ENCODE data around the gene OR2M5.

- no peak for TF ChIP-seq CTCF (IDR thresholded peaks at IDR 0.05; ENCODE audit: insufficient read depth, low read depth, low read length)
- TF ChIP-seq EZH2 (IDR thresholded peaks at IDR 0.05; ENCODE audit: insufficient read depth, low read length) = no peak
Measured at GRCh38 chr1:248183996-248184395, 39.0 kb downstream of the OR2M5 start.

Data from astrocyte (in vitro differentiated cells and primary cell).